Peyer's patch (tissue), 4 donors: Measurements from ENCODE around the gene CHST11.

ENCODE experiments used
- POLR2A ChIP-seq, 2 donors: fragments of 450-650 bp; IDR thresholded peaks; one replicate each; pipeline ENCODE4 v1.5.1; 2017; ENCODE audit warnings: antibody characterized with exemption in 2 of 2, mild to moderate bottlenecking in 2 of 2, moderate library complexity in 2 of 2
- TF ChIP-seq, protein P1 (sequence below), 6 experiments: fragments of 450-650 bp in 4 of 6; fragments of 200-600 bp in 2 of 6; sonication (generic) in 1 of 6; IDR thresholded peaks; one replicate each; pipeline ENCODE4 v1.5.1; 2017 to 2019; ENCODE audit warnings: antibody characterized with exemption in 6 of 6, mild to moderate bottlenecking in 3 of 6, moderate library complexity in 1 of 6

DNA sequence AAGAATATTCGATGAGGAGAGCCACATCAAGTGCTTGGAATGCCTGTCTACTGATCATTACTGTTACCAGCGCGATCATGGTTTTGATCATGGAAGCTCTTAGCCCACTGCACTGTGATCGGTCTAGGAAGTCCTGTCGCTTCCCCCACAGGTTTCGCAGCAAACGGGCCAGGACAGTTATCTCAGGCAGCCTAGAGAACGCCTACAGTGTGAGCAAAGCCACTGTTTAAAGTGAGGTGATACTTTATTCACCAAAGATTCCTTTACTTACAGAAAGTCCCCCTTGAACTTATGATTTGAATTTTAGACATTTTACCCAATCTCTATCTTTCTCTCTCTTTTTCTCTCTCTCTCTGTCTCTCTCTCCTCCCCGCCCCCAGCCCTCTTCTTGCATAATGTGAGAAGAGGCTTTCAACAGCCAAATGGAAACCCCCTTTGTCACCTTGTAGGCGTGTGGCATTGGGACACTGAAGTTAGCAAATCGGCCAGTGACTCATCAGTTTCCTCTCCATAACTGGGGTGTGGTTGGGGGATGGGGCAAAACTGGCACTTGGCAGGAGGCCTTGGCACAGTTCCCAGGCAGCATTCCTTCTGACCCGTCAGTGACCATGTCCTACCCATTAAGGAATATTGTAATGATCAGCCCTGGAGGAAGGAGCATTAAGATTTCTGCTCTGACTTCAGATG is 214.8 kb downstream of the CHST11 start:
- TF ChIP-seq, protein P1, sequence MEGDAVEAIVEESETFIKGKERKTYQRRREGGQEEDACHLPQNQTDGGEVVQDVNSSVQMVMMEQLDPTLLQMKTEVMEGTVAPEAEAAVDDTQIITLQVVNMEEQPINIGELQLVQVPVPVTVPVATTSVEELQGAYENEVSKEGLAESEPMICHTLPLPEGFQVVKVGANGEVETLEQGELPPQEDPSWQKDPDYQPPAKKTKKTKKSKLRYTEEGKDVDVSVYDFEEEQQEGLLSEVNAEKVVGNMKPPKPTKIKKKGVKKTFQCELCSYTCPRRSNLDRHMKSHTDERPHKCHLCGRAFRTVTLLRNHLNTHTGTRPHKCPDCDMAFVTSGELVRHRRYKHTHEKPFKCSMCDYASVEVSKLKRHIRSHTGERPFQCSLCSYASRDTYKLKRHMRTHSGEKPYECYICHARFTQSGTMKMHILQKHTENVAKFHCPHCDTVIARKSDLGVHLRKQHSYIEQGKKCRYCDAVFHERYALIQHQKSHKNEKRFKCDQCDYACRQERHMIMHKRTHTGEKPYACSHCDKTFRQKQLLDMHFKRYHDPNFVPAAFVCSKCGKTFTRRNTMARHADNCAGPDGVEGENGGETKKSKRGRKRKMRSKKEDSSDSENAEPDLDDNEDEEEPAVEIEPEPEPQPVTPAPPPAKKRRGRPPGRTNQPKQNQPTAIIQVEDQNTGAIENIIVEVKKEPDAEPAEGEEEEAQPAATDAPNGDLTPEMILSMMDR (IDR thresholded peaks at IDR 0.05): no peak
- no peak for TF ChIP-seq POLR2A (IDR thresholded peaks at IDR 0.05)
